ENCODE measurements around the gene TRIM44. TPM values are rescaled to one million over a fixed set of nuclear protein-coding genes. Genes with fewer than 3 reads are reported as not detected.
A peak's percentile ranks its signal among the peaks of the same experiment; 100 is the strongest.

The TRIM44 gene
- total RNA-seq, 1 experiment from 2014 or later: 33.4 TPM

DNA sequence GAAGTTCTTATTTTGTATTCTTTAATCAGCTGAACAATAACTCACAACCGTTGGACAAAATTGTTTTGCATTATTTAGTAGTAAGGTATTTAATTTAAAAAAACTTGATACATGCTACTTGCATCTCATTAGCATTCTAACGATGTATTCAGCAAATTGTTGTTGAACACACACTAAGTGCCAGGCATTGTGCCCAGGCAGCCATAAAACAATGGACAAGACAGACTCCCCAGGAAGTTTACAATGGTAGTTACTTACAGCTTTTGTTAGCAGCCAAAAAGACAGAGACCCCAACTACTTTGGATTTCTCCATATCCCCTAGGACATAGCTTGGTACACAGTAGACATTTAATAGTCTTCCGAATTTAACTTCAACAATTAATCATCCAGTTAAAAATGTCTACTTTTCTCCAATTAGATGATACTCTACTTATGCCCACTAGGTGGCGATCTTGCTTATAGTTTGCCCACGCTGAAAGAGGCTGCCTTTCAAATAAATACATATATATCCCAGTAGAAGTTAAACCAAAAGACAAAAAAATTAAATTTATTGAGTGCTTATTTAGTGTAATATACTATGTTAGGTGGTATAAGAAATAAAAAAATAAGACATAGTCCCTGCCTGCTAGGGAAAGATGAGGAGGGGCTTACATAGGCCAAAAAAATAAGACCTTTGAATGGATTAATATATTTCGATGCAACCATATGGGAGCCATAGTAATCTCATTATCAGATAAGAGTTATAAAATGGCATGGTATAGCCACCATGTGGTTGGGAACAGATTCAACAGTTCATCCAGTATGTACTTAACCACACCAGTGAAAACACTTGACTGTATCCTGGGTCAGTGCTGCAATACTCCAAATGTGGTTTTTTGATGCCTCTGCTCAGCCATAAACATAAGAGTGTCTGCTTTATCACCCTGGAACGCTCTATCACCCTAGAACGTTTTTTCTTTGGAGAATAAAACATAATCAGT lies 46.4 kb upstream of the TRIM44 start:
- BruUV-seq (replicated peaks): no TSS peak
- CTCF ChIA-PET: interaction anchor here (0.8 to 2.2 kb wide), 7 partner anchors 11 to 649 kb away, joined by 3 to 11 read pairs (median 4); no protein-coding TSS in a partner anchor
- POLR2A ChIA-PET: no interaction called here

More for the DNA sequence above, 46.4 kb upstream of the TRIM44 start:
- Histone ChIP-seq H4K20me1 (ENCODE audit: insufficient read depth) (no peaks in the 10 kb centered on the region), H3K4me2 (ENCODE audit: low read length) (no peak overlapping the region; the same call in 1 of the 2 replicates), H3K9ac (ENCODE audit: low read length) (no peak overlapping the region), H2AFZ (ENCODE audit: low read depth, low read length, poor library complexity, severe bottlenecking) (peak overlapping the region; percentile 52), H3K27me3 (ENCODE audit: insufficient read depth, low read length) (peaks cover 15% of the 10 kb centered on the region; the same call in 1 of the 2 replicates), H3K27ac (ENCODE audit: low read depth, low read length) (no peak overlapping the region), H3K9me2 (ENCODE audit: insufficient read depth) (no peaks in the 10 kb centered on the region), H3K9me3 (ENCODE audit: control insufficient read depth in 1 of 2, insufficient read depth in 1 of 2, low read depth in 1 of 2, low read length in 2 of 2) (no peaks in the 10 kb centered on the region), H3K79me2 (ENCODE audit: insufficient read depth, low read length) (peaks cover 10% of the 10 kb centered on the region; the same call in 1 of the 2 replicates), H3K4me1 (ENCODE audit: control insufficient read depth in 1 of 2, insufficient read depth in 2 of 2, low read length in 2 of 2) (peaks cover 4 to 45% of the 10 kb centered on the region in 2 experiments; a peak in 2 of 4 replicates), H3K4me3 (replicated peaks in 1 of 2; ENCODE audit: low read depth in 1 of 2, low read length in 2 of 2) (no peak overlapping the region), H3K36me3 (ENCODE audit: control insufficient read depth in 1 of 2, insufficient read depth in 2 of 2, low read length in 2 of 2) (no peaks in the 10 kb centered on the region)
- no peak for ATAC-seq
- TF ChIP-seq RAD21 (IDR thresholded peaks at IDR 0.05; ENCODE audit: low read depth) (peak; percentile 90), REST (IDR thresholded peaks at IDR 0.05; ENCODE audit: low read depth) (no peak)
- TF ChIP-seq, protein P1, sequence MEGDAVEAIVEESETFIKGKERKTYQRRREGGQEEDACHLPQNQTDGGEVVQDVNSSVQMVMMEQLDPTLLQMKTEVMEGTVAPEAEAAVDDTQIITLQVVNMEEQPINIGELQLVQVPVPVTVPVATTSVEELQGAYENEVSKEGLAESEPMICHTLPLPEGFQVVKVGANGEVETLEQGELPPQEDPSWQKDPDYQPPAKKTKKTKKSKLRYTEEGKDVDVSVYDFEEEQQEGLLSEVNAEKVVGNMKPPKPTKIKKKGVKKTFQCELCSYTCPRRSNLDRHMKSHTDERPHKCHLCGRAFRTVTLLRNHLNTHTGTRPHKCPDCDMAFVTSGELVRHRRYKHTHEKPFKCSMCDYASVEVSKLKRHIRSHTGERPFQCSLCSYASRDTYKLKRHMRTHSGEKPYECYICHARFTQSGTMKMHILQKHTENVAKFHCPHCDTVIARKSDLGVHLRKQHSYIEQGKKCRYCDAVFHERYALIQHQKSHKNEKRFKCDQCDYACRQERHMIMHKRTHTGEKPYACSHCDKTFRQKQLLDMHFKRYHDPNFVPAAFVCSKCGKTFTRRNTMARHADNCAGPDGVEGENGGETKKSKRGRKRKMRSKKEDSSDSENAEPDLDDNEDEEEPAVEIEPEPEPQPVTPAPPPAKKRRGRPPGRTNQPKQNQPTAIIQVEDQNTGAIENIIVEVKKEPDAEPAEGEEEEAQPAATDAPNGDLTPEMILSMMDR (IDR thresholded peaks at IDR 0.05 in 2 of 3, conservative IDR thresholded peaks at IDR 0.05 in 1 of 3; ENCODE audit: borderline replicate concordance in 1 of 3, insufficient read depth in 1 of 3, low read depth in 2 of 3, low read length in 2 of 3): peak; percentile 57 to 85 (median 83)
- DNase-seq (ENCODE audit: low read depth, low spot score): no peak
- RAD21 ChIA-PET (ENCODE audit: low non-redundant PET in 1 of 2, low total read pairs in 2 of 2, uncharacterized antibody in 2 of 2, unreplicated experiment in 2 of 2): interaction anchor here in 1 of 2 experiments (0.8 to 1.1 kb wide), 3 partner anchors 206 to 650 kb away, joined by 3 to 4 read pairs (median 3); no protein-coding TSS in a partner anchor
- intact Hi-C loops (cut with micrococcal nuclease): loop anchor here (1.0 to 10.0 kb wide), 8 partner anchors 129 to 869 kb away; partner anchors contain the start of gene LDLRAD3

All from HCT116 (cell line).